Pancreas (tissue), 10 donors: ENCODE results near the gene MAMLD1. TPM values are rescaled to one million over a fixed set of nuclear protein-coding genes. Genes with fewer than 3 reads are reported as not detected.

ENCODE experiments used
- ATAC-seq, 4 donors: fragments of 200-7000 bp; cut with Tn5 transposase; one replicate each; pipeline versions ENCODE4 v1.8.0 to v1.9.1; 2020; ENCODE audit warnings: mild to moderate bottlenecking in 4 of 4, moderate library complexity in 4 of 4
- DNase-seq, 6 donors: peaks; one replicate each; pipeline ENCODE4 v3.0.0-alpha.2; 2020
- FAIRE-seq: peaks from 2 replicates; lab custom pipeline; 2012; peaks lifted over from hg19 to GRCh38; lab: Jason Lieb, UNC
- H3K27ac ChIP-seq, 4 donors: fragments of 200-600 bp; sonication (generic); 1 replicate in 3 of 4; 2 replicates in 1 of 4; pipeline versions ENCODE4 v1.5.0 to v1.8.0; 2020
- H3K27me3 ChIP-seq, 4 donors: fragments of 200-600 bp; one replicate each; pipeline ENCODE4 v1.8.0; 2021
- H3K36me3 ChIP-seq, 3 donors: fragments of 200-600 bp; sonication (generic) in 1 of 3; one replicate each; pipeline versions ENCODE4 v1.5.0 to v1.8.0; 2020 to 2021
- H3K4me1 ChIP-seq, 3 donors: fragments of 200-600 bp; one replicate each; pipeline ENCODE4 v1.8.0; 2021
- H3K4me3 ChIP-seq, 4 donors: fragments of 200-600 bp; sonication (generic) in 2 of 4; one replicate each; pipeline versions ENCODE4 v1.5.0 to v1.8.0; 2020 to 2021
- H3K9me3 ChIP-seq, 4 donors: fragments of 200-600 bp; one replicate each; pipeline ENCODE4 v1.8.0; 2021
- WGBS, 2 donors: extraction: QIAGEN DNeasy Blood & Tissue Kit; methylation state at CpG; one replicate each; pipeline ENCODE4 v1.1.7; 2013; 5-methylcytosine and 5-hydroxymethylcytosine counted together
- intact Hi-C, 3 donors: fragments of 100-400 bp; cut with DNase I; formaldehyde crosslinking; loops; one replicate each; pipeline versions ENCODE4 v1.11.1 to v1.14.2; 2022
- polyA plus RNA-seq, 2 donors: library from polyadenylated mRNA; stranded (reverse); fragments of 200-250 nt; gene quantifications; one replicate each; pipeline ENCODE4 v1.2.3, GENCODE V29; 2013
- total RNA-seq, 6 donors: library from RNA; stranded (reverse); fragmentation: NEBNext Ultra II Directional in 4 of 6; extraction: Animal tissue kit (Norgen Biotek cat#: 25700) in 4 of 6; gene quantifications; one replicate each; pipeline versions ENCODE4 v1.2.1 to v1.2.4, GENCODE V29; 2021 to 2023
- TF ChIP-seq, protein P1 (sequence below), 4 donors: fragments of 200-600 bp; sonication (generic) in 3 of 4; IDR thresholded peaks; one replicate each; pipeline versions ENCODE4 v1.5.0 to v1.8.0; 2021; ENCODE audit warnings: antibody characterized with exemption in 4 of 4
- donor health status: healthy with polysubstance abuse.
- donor health status: DM: no; HTN: no; CAD: no; lungs with moderate emphysema.
- donor health status: DM: no; HTN: no; CAD: no.
- donor health status: control.
- donor health status: control.
- donor health status: Bipolar disorder and iron deficiency.
- donor health status: DM: yes; HTN: yes; CAD: no.
- donor health status: DM: no; HTN: no; CAD: no.
- donor health status: DM: no; HTN: no; CAD: no.
- donor health status: DM: yes; HTN: yes; CAD: no.

Gene MAMLD1
- total and polyA plus RNA-seq, 8 donors, result 2.4 to 8.8 (median 3.5) TPM

DNA sequence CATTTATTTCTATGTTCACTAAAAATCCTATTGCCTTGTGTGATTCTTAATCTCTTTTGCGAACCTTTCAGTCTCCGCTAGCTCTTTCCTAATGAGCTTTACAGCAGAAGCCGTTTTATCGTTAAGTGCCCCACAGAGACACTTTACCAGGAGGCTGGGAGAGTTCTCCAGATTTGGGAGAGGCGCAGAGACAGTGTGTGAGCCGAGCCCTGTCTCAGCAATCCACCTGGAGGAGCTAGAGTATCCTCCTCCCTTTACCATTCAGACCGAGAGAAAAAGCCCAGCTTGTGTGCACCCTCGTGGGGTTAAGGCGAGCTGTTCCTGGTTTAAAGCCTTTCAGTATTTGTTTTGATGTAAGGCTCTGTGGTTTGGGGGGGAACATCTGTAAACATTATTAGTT is 150.4 kb downstream of the MAMLD1 start:
- peaks cover 0 to 4% (median 0%) of the 10 kb centered on the region in 3 donors for H3K4me1 ChIP-seq
- H3K36me3 ChIP-seq, result no peaks in the 10 kb centered on the region
- intact Hi-C loops, result no loop called here
- no peak for DNase-seq
- no peak overlapping the region for H3K4me3 ChIP-seq
- WGBS, 2 donors, result 72 to 83% methylated on average over 9 of the region's 9 CpGs
- H3K27me3 ChIP-seq, result no peaks in the 10 kb centered on the region
- TF ChIP-seq, protein P1, sequence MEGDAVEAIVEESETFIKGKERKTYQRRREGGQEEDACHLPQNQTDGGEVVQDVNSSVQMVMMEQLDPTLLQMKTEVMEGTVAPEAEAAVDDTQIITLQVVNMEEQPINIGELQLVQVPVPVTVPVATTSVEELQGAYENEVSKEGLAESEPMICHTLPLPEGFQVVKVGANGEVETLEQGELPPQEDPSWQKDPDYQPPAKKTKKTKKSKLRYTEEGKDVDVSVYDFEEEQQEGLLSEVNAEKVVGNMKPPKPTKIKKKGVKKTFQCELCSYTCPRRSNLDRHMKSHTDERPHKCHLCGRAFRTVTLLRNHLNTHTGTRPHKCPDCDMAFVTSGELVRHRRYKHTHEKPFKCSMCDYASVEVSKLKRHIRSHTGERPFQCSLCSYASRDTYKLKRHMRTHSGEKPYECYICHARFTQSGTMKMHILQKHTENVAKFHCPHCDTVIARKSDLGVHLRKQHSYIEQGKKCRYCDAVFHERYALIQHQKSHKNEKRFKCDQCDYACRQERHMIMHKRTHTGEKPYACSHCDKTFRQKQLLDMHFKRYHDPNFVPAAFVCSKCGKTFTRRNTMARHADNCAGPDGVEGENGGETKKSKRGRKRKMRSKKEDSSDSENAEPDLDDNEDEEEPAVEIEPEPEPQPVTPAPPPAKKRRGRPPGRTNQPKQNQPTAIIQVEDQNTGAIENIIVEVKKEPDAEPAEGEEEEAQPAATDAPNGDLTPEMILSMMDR (IDR thresholded peaks at IDR 0.05), result no peak
- H3K27ac ChIP-seq, result no peak overlapping the region
- no peaks in the 10 kb centered on the region for H3K9me3 ChIP-seq
- no peak for ATAC-seq
- FAIRE-seq, result no peak

DNA sequence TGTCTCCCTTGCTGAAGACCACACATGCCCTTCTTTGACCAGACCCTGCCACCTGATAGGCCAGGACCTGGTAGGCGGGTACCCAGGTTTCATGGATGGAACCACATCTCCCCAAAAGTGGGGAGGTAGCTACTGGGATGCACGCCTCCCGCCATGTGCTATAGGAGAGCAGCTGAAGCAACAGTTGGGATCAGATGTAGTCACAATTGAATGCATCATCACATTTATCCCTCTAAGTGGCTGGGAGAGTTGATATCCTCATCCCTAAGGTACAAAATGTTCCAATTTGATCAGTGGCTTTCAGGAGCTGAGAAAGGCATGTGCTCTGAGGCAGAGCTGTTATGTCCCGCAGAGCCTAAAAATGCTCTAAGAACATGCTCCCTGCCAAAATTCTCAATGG is 151.3 kb downstream of the MAMLD1 start:
- H3K4me1 ChIP-seq, result peaks cover 0 to 1% (median 0%) of the 10 kb centered on the region in 3 donors
- H3K27ac ChIP-seq, result no peak overlapping the region
- no peaks in the 10 kb centered on the region for H3K36me3 ChIP-seq
- ATAC-seq (no peak), DNase-seq (no peak), FAIRE-seq (no peak)
- TF ChIP-seq, protein P1 (IDR thresholded peaks at IDR 0.05), result no peak
- no peak overlapping the region for H3K4me3 ChIP-seq
- 86 to 96% methylated on average over 4 of the region's 4 CpGs for WGBS, 2 donors
- no peaks in the 10 kb centered on the region for H3K9me3 ChIP-seq
- intact Hi-C loops, result no loop called here
- H3K27me3 ChIP-seq, result no peaks in the 10 kb centered on the region

DNA sequence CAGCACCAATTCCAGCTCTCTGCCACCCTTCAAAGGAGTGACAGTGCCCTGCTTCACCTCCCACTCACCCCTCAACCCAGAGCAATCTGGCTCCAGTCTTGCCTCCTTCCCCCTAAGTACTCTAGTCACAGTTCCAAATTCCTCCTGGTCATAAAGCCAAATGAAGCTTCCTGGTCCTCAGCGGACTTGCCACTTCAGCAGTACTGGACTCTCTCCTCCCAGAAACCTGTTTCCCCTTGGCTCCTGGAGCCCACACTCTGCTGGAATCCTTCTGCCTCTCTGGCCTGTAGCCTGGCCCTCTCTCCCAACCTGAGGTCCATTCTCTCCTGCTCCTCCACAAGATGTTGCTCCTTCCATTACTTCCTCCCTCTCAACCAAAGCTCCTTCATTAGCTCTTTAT is 152.7 kb downstream of the MAMLD1 start:
- intact Hi-C loops, result no loop called here
- ATAC-seq, result no peak
- no peak for DNase-seq
- WGBS, 2 donors, result 72 to 80% methylated on average over 1 of the region's 1 CpG
- Histone ChIP-seq H3K4me3 (no peak overlapping the region), H3K9me3 (no peaks in the 10 kb centered on the region), H3K27ac (no peak overlapping the region), H3K27me3 (no peaks in the 10 kb centered on the region), H3K36me3 (no peaks in the 10 kb centered on the region), H3K4me1 (no peaks in the 10 kb centered on the region)
- TF ChIP-seq, protein P1 (IDR thresholded peaks at IDR 0.05), result no peak
- FAIRE-seq, result no peak

DNA sequence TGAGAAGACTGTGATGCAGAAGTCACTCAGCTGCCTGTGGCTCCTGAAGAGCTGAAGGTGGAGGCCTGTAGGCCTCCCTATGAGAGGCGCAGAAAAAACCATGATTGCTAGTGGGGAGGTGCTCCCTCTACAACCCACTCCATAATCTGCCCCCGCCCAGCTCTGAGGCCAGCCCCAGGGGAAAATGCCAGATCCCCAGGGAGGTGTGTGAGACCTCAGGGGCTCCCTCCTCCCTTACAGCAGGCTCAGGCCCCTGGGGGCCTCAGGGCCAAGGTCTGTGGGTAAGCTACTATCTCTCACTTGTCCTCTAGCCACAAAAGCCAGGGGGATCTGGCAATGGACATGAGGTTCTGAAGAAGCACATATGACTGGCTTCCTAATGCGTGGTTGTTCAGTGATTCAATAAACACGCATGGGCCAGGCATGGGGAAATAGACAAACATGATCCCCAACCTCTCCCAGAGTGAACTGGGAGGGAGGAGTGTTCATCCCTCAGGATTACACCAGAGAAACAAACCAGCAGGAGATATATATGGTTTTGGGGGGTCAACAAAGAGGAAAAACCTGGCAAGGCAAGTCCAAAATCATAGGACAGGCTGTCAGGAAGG is 154.3 kb downstream of the MAMLD1 start:
- 73 to 90% methylated on average over 4 of the region's 4 CpGs for WGBS, 2 donors
- Histone ChIP-seq H3K27me3 (no peaks in the 10 kb centered on the region), H3K4me3 (no peak overlapping the region), H3K36me3 (no peaks in the 10 kb centered on the region), H3K9me3 (no peaks in the 10 kb centered on the region), H3K27ac (no peak overlapping the region), H3K4me1 (no peaks in the 10 kb centered on the region)
- no peak for FAIRE-seq
- intact Hi-C loops, result no loop called here
- DNase-seq, result no peak
- no peak for ATAC-seq
- TF ChIP-seq, protein P1 (IDR thresholded peaks at IDR 0.05), result no peak

DNA sequence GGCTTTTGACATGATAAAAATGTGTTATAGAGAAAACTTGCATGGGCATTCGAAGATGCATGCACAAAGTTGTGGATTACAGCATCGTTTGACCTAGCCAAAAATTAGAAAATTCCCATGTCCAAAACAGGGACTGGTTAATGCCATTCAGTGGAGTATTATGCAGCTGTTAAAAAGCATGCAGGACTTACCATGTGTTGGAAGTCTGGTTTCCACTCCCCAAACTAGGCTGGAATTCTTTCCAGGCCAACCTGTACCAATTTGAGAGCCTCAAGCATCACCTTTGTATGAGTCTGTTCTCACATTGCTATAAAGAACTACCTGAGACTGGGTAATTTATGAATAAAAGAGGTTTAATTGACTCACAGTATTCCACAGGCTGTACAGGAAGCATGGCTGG is 159.4 kb downstream of the MAMLD1 start:
- Histone ChIP-seq H3K36me3 (no peaks in the 10 kb centered on the region), H3K27me3 (no peaks in the 10 kb centered on the region), H3K4me1 (peaks cover 0 to 3% (median 0%) of the 10 kb centered on the region in 3 donors), H3K27ac (no peak overlapping the region), H3K4me3 (no peak overlapping the region), H3K9me3 (no peaks in the 10 kb centered on the region)
- 62 to 94% methylated on average over 2 of the region's 2 CpGs for WGBS, 2 donors
- DNase-seq, result no peak
- ATAC-seq, result no peak
- TF ChIP-seq, protein P1 (IDR thresholded peaks at IDR 0.05), result no peak
- intact Hi-C loops, result no loop called here
- FAIRE-seq, result no peak
